H1 (cell line): ENCODE results near the gene SEMA3G. TPM values are rescaled to one million over a fixed set of nuclear protein-coding genes. Genes with fewer than 3 reads are reported as not detected.

Source experiments
- JUN ChIP-seq: IDR thresholded peaks from 2 replicates; pipeline ENCODE4 v1.6.1; 2011; ENCODE audit warnings: low read depth, mild to moderate bottlenecking, improper control_type of control experiment, low read length
- KDM4A ChIP-seq: IDR thresholded peaks from one replicate; pipeline ENCODE4 v1.7.1; 2012; ENCODE audit warnings: low read depth, mild to moderate bottlenecking, moderate library complexity, low read length, inconsistent platforms; ENCODE audit not compliant: severe bottlenecking
- NRF1 ChIP-seq: IDR thresholded peaks from 2 replicates; pipeline ENCODE4 v1.6.1; 2011; ENCODE audit warnings: mild to moderate bottlenecking, low read depth, low read length, improper control_type of control experiment
- PHF8 ChIP-seq: fragments of 200-600 bp; sonication (generic); conservative IDR thresholded peaks from 2 replicates; pipeline ENCODE4 v1.7.1; 2012; ENCODE audit warnings: low read depth, mild to moderate bottlenecking, inconsistent platforms, low read length, moderate library complexity
- SIRT6 ChIP-seq: IDR thresholded peaks from one replicate; pipeline ENCODE4 v1.7.1; 2012; ENCODE audit warnings: low read length, inconsistent platforms
- polyA plus RNA-seq, 7 experiments: library from polyadenylated mRNA; depleted of rRNA in 3 of 7; stranded (reverse) in 5 of 7; unstranded in 2 of 7; fragments of >200 nt in 5 of 7; fragments of 200-250 nt in 2 of 7; gene quantifications; 1 replicate in 5 of 7; 2 replicates in 1 of 7; 4 replicates in 1 of 7; pipeline versions ENCODE4 v1.2.1 to v1.2.3, GENCODE V29; 2011 to 2013; ENCODE audit warnings: missing spikeins in 2 of 7, mixed read lengths in 2 of 7
- total RNA-seq: library from RNA; stranded (reverse); fragmentation: NEBNext Ultra II Directional; extraction: Animal tissue kit (Norgen Biotek cat#: 25700); gene quantifications from 2 replicates; pipeline ENCODE4 v1.2.1, GENCODE V29; 2021

Gene SEMA3G
- total and polyA plus RNA-seq, 2 of the 8 experiments (the other 6 are each of a cell fraction or from before 2014, with no cell fraction given), result 0.95 to 1.5 TPM

DNA sequence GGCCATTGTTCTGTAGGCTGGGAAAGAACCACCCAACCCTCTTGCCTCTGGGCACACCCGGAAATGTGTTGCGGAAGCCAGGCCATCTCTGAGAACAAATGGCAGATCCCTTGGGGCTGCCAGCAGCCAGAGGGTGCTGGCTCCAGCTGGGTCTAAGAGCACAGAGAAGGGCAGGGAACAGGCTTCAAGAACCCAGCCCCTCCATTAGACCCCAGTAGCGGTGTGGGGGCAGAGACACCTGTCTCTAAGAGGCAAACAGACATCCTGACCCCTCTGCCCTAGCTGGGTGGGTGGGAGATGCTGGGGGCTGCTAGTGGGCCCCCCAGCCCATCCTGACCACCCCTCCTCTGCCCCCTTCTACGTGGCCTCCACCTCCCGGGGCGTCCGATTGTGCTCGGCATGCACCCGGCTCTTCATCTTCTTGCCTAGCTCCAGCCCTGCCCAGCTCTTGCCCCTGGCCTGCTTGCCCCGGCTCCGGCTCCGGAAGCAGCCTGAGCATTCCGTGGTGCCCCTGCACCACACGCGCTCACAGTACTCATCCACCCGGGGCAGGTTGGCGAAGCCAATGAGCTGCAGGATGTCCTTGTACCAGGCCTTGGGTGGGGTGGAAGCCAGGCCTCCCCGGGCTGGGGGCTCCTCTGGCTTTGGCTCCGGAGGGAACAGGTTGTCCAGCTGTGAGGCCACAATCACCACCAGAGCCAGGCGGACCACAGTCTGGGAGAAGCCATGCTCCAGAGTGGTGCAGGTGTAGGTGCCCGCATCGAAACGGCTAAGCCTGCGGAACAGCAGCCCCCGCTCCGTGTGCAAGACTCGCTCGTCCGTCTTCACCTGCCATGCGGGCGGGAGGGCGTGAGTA lies 9.4 kb downstream of the SEMA3G start (continued):
- no peak for TF ChIP-seq SIRT6
- TF ChIP-seq PHF8, result no peak
- TF ChIP-seq JUN, result no peak
- TF ChIP-seq KDM4A, result no peak
- no peak for TF ChIP-seq NRF1
